H1 (cell line): Measurements from ENCODE around the gene ICOSLG. TPM values are rescaled to one million over a fixed set of nuclear protein-coding genes. Genes with fewer than 3 reads are reported as not detected.
"Not testable (repeated sequence)": the region's sequence is repeated elsewhere in the genome, so short reads cannot be mapped to it uniquely, and the experiment has no call there.

Experiments
- CTCF ChIA-PET: fragments of 300-600 bp; sonication (Branson Sonifier 250); formaldehyde crosslinking; loops from one replicate; lab custom pipeline; 2021; ENCODE audit not compliant: partially characterized antibody; lab: Charles Lee
- POLR2A ChIA-PET: fragments of 300-600 bp; sonication (Branson Sonifier 250); formaldehyde crosslinking; loops from one replicate; lab custom pipeline; 2021; ENCODE audit warnings: inconsistent platforms; ENCODE audit not compliant: partially characterized antibody; lab: Charles Lee
- DNase-seq, 2 experiments: peaks; one replicate each; pipeline versions ENCODE4 v3.0.0 to v3.0.0-alpha.2; 2010 to 2022; ENCODE audit warnings: low spot score in 2 of 2, low read depth in 1 of 2, mixed read lengths in 1 of 2
- FAIRE-seq: peaks from 2 replicates; lab custom pipeline; 2011; peaks lifted over from hg19 to GRCh38; lab: Jason Lieb, UNC
- H2AFZ ChIP-seq: 2 replicates; pipeline ENCODE4 v1.8.1; 2012; ENCODE audit warnings: low read length, inconsistent platforms
- H2AK5ac ChIP-seq: 2 replicates; pipeline ENCODE4 v1.6.1; 2013; ENCODE audit warnings: low read depth, low read length
- H2BK120ac ChIP-seq: replicated peaks from 2 replicates; pipeline ENCODE3; 2013; ENCODE audit warnings: low read depth, low read length, inconsistent platforms
- H2BK12ac ChIP-seq: 2 replicates; pipeline ENCODE4 v1.6.1; 2013; ENCODE audit warnings: low read depth, low read length
- H2BK15ac ChIP-seq: 2 replicates; pipeline ENCODE4 v1.6.1; 2013; ENCODE audit warnings: low read length
- H2BK20ac ChIP-seq: 2 replicates; pipeline ENCODE4 v1.6.1; 2013; ENCODE audit warnings: low read length
- H2BK5ac ChIP-seq: 2 replicates; pipeline ENCODE4 v1.6.1; 2013; ENCODE audit warnings: low read depth, low read length
- H3K14ac ChIP-seq: 2 replicates; pipeline ENCODE4 v1.6.1; 2013; ENCODE audit warnings: inconsistent platforms; ENCODE audit not compliant: insufficient read length
- H3K18ac ChIP-seq: 2 replicates; pipeline ENCODE4 v1.6.1; 2013; ENCODE audit warnings: low read length; ENCODE audit errors: extremely low read depth
- H3K23ac ChIP-seq: 2 replicates; pipeline ENCODE4 v1.6.1; 2013; ENCODE audit warnings: inconsistent platforms; ENCODE audit not compliant: insufficient read length
- H3K23me2 ChIP-seq: 2 replicates; pipeline ENCODE4 v1.6.1; 2013; ENCODE audit warnings: low read depth, low read length
- H3K27ac ChIP-seq: 2 replicates; pipeline ENCODE4 v1.6.1; 2011; ENCODE audit warnings: low read depth, low read length, inconsistent platforms
- H3K27me3 ChIP-seq, 4 experiments: replicated peaks in 1 of 4; 1 replicate in 1 of 4; 2 replicates in 3 of 4; pipeline versions ENCODE4 v1.6.1 to v1.8.1; 2011 to 2013; ENCODE audit warnings: low read length in 3 of 4, mild to moderate bottlenecking in 3 of 4, inconsistent platforms in 2 of 4, mixed read lengths in 2 of 4, moderate library complexity in 1 of 4; ENCODE audit not compliant: control insufficient read depth in 3 of 4, insufficient read depth in 3 of 4; ENCODE audit errors: extremely low read depth in 1 of 4
- H3K36me3 ChIP-seq, 4 experiments: 2 replicates each; pipeline versions ENCODE4 v1.6.1 to v1.8.1; 2011 to 2013; ENCODE audit warnings: mild to moderate bottlenecking in 4 of 4, low read length in 3 of 4, moderate library complexity in 2 of 4, control low read depth in 1 of 4, inconsistent platforms in 1 of 4; ENCODE audit not compliant: insufficient read depth in 4 of 4, control insufficient read depth in 2 of 4
- H3K4ac ChIP-seq: replicated peaks from 2 replicates; pipeline ENCODE3; 2013; ENCODE audit warnings: low read length, low read depth, mixed read lengths, inconsistent platforms; ENCODE audit not compliant: insufficient read length
- H3K4me1 ChIP-seq, 4 experiments: replicated peaks in 1 of 4; 1 replicate in 1 of 4; 2 replicates in 3 of 4; pipeline versions ENCODE4 v1.6.1 to v1.8.1; 2011 to 2013; ENCODE audit warnings: low read length in 3 of 4, inconsistent platforms in 2 of 4, mixed read lengths in 1 of 4; ENCODE audit not compliant: insufficient read depth in 4 of 4, control insufficient read depth in 3 of 4
- H3K4me2 ChIP-seq, 2 experiments: 2 replicates each; pipeline versions ENCODE4 v1.6.1 to v1.8.1; 2011 to 2013; ENCODE audit warnings: low read depth in 2 of 2, low read length in 2 of 2, control low read depth in 1 of 2, inconsistent platforms in 1 of 2, mild to moderate bottlenecking in 1 of 2; ENCODE audit not compliant: insufficient read depth in 1 of 2
- H3K4me3 ChIP-seq, 4 experiments: fragments of 200-600, 300-600 bp in 1 of 4; sonication (generic), shearing (Covaris generic), sonication (Bioruptor Twin) in 1 of 4; 2 replicates each; pipeline versions ENCODE4 v1.5.1 to v1.8.1; 2011 to 2016; ENCODE audit warnings: low read length in 4 of 4, low read depth in 3 of 4, control low read depth in 2 of 4, inconsistent platforms in 2 of 4, mild to moderate bottlenecking in 2 of 4, mixed read lengths in 1 of 4, moderate library complexity in 1 of 4; ENCODE audit not compliant: insufficient read depth in 2 of 4; ENCODE audit errors: extremely low read depth in 1 of 4
- H3K56ac ChIP-seq: replicated peaks from 2 replicates; pipeline ENCODE3; 2013; ENCODE audit warnings: low read depth, mild to moderate bottlenecking, mixed read lengths, low read length, inconsistent platforms; ENCODE audit not compliant: insufficient read length
- H3K79me1 ChIP-seq: 2 replicates; pipeline ENCODE4 v1.6.1; 2013; ENCODE audit warnings: low read depth, low read length, control low read depth
- H3K79me2 ChIP-seq, 2 experiments: 2 replicates each; pipeline versions ENCODE4 v1.6.1 to v1.8.1; 2012 to 2013; ENCODE audit warnings: low read length in 2 of 2, mild to moderate bottlenecking in 2 of 2, inconsistent platforms in 1 of 2; ENCODE audit not compliant: insufficient read depth in 2 of 2, control insufficient read depth in 1 of 2
- H3K9ac ChIP-seq, 4 experiments: replicated peaks in 1 of 4; 1 replicate in 1 of 4; 2 replicates in 3 of 4; pipeline versions ENCODE4 v1.6.1 to v1.8.1; 2011 to 2013; ENCODE audit warnings: low read depth in 3 of 4, low read length in 3 of 4, control low read depth in 2 of 4, mild to moderate bottlenecking in 2 of 4, moderate library complexity in 2 of 4, inconsistent platforms in 1 of 4; ENCODE audit errors: extremely low read depth in 1 of 4
- H3K9me3 ChIP-seq, 2 experiments: 2 replicates each; pipeline versions ENCODE4 v1.6.1 to v1.8.1; 2012 to 2013; ENCODE audit warnings: mild to moderate bottlenecking in 2 of 2, moderate library complexity in 2 of 2, control low read depth in 1 of 2, inconsistent platforms in 1 of 2, low read depth in 1 of 2, low read length in 1 of 2, mixed read lengths in 1 of 2; ENCODE audit not compliant: insufficient read depth in 2 of 2
- H4K20me1 ChIP-seq, 2 experiments: replicated peaks in 1 of 2; 2 replicates each; pipeline versions ENCODE3 to v1.8.1; 2011 to 2013; ENCODE audit warnings: inconsistent platforms in 2 of 2, low read length in 2 of 2, mild to moderate bottlenecking in 1 of 2; ENCODE audit not compliant: insufficient read depth in 2 of 2, control insufficient read depth in 1 of 2
- H4K5ac ChIP-seq: 2 replicates; pipeline ENCODE4 v1.6.1; 2013; ENCODE audit warnings: low read length, low read depth, mixed read lengths, inconsistent platforms; ENCODE audit not compliant: insufficient read length
- H4K8ac ChIP-seq: 2 replicates; pipeline ENCODE4 v1.8.0; 2013; ENCODE audit warnings: mild to moderate bottlenecking, moderate library complexity, low read length, inconsistent platforms; ENCODE audit not compliant: insufficient read depth; ENCODE audit errors: extremely low read depth
- H4K91ac ChIP-seq: replicated peaks from 2 replicates; pipeline ENCODE3; 2013; ENCODE audit warnings: low read length, mixed read lengths, inconsistent platforms; ENCODE audit not compliant: insufficient read length
- WGBS, 2 experiments: shearing (Covaris generic) in 1 of 2; methylation state at CpG; one replicate each; pipeline versions ENCODE4 v1.1.6 to v1.1.7; 2013 to 2015; ENCODE audit warnings: low lambda C conversion rate in 2 of 2, mixed read lengths in 2 of 2, inconsistent platforms in 1 of 2, low coverage in 1 of 2, missing lambda C conversion rate in 1 of 2; ENCODE audit not compliant: insufficient replicate concordance in 2 of 2, insufficient coverage in 1 of 2, insufficient read length in 1 of 2; ENCODE audit errors: extremely low coverage in 1 of 2, missing lambda C conversion rate in 1 of 2; 5-methylcytosine and 5-hydroxymethylcytosine counted together
- polyA plus RNA-seq, 7 experiments: library from polyadenylated mRNA; depleted of rRNA in 3 of 7; stranded (reverse) in 5 of 7; unstranded in 2 of 7; fragments of >200 nt in 5 of 7; fragments of 200-250 nt in 2 of 7; gene quantifications; 1 replicate in 5 of 7; 2 replicates in 1 of 7; 4 replicates in 1 of 7; pipeline versions ENCODE4 v1.2.1 to v1.2.3, GENCODE V29; 2011 to 2013; ENCODE audit warnings: missing spikeins in 2 of 7, mixed read lengths in 2 of 7
- total RNA-seq: library from RNA; stranded (reverse); fragmentation: NEBNext Ultra II Directional; extraction: Animal tissue kit (Norgen Biotek cat#: 25700); gene quantifications from 2 replicates; pipeline ENCODE4 v1.2.1, GENCODE V29; 2021

Gene ICOSLG
- total and polyA plus RNA-seq, 2 of the 8 experiments (the other 6 are each of a cell fraction or from before 2014, with no cell fraction given): 2.3 to 5.5 TPM

- CTCF ChIA-PET, POLR2A ChIA-PET, H2BK5ac ChIP-seq, H3K27me3 ChIP-seq, H3K36me3 ChIP-seq, H3K79me1 ChIP-seq, H3K4me1 ChIP-seq, H2BK20ac ChIP-seq, H3K27ac ChIP-seq, H2BK12ac ChIP-seq, H3K23me2 ChIP-seq, H3K23ac ChIP-seq, H3K4me3 ChIP-seq, H3K9ac ChIP-seq, H4K5ac ChIP-seq, H2AK5ac ChIP-seq, H3K9me3 ChIP-seq, H4K8ac ChIP-seq, H3K79me2 ChIP-seq, FAIRE-seq, H3K4me2 ChIP-seq, H2BK120ac ChIP-seq, H3K56ac ChIP-seq, H3K4ac ChIP-seq, H3K14ac ChIP-seq, H4K20me1 ChIP-seq, H2AFZ ChIP-seq, DNase-seq, H3K18ac ChIP-seq, H2BK15ac ChIP-seq, H4K91ac ChIP-seq: not testable (repeated sequence)
- WGBS, 2 experiments: no CpG with 5 or more reads among the region's 33 CpGs
These were observed 33.8 kb downstream of the ICOSLG start for GRCh38 chr21:44206698-44207676.
